Measurements from ENCODE around the gene JAKMIP1. TPM values are rescaled to one million over a fixed set of nuclear protein-coding genes. Genes with fewer than 3 reads are reported as not detected.

JAKMIP1 gene
- total and polyA plus RNA-seq, 2 of the 13 experiments (the other 11 are each of a cell fraction or from before 2014, with no cell fraction given): not detected

DNA sequence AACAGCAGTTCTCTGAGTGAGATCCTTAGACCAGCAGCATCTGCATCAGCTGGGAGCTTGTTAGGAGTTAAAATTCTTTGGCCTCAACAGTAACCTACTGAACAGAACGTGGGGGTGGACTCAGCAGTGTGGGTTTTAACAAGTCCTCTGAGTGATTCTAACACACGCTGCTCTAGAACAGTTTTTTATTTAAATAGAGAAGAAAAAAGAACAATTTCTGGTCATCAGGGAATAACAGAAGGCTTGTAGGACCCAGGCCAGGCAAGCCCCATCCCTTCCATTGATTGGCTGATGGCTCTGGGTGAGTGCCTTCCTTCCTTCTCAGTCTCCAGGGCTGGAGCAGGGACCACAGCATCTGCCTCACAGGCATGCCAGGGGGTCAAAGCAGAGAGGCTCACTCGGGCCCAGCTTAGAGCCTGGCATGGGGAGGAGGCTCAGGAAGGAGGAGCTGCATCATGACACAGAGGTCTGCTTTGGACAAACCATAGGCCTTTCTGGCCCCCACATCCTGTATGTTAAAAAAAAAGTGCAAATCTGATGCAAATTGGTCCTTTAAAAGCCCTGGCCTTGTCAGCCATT, 56.7 kb downstream of the JAKMIP1 start:
- CTCF ChIA-PET (ENCODE audit: low intra/inter-chr PET ratio, low total read pairs): no interaction called here
- FAIRE-seq: no peak
- POLR2A ChIA-PET: no interaction called here

DNA sequence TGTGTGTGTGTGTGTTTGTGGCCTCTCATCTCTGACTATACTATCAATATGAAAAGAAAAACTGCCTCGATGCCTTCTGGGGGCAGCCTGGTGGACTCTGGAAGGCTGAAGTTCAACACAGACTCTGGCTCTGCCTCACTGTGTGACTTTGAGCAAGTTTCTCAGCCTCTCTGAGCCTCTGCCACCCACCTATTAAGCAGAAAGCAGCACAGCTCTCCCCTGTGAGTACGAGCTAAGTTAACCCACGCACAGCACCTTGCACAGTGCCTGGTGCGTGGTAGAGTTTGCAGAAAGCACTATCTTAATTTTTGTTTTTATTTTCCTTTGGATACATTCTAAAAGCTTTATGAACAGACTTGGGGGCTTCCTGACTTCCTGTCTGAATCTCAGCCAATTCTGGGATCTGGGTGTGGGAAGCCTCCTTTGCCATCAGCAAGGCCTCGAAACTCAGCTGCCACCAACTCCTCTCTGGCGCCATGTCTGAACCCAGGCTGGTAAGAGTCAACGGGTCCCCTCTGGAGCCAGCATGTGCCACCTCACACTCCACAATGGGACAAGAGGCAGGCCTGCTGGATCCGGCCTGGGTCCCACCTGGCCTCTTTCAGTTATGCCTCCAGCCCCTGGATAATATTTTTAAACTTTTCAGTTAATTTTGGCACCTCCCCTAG, 57.3 kb downstream of the JAKMIP1 start:
- H3K4me3 ChIP-seq (replicated peaks in 1 of 3; ENCODE audit: insufficient read depth in 1 of 3, low read depth in 2 of 3, low read length in 3 of 3): no peak overlapping the region
- peaks cover 0 to 4% of the 10 kb centered on the region in 2 experiments; a peak in 1 of 5 replicates for H3K27me3 ChIP-seq (ENCODE audit: control insufficient read depth in 1 of 2, insufficient read depth in 2 of 2, low read length in 2 of 2)
- H3K27ac ChIP-seq (ENCODE audit: extremely low read length, insufficient read depth, low read length): no peak overlapping the region
- H3K36me3 ChIP-seq (replicated peaks in 1 of 2; ENCODE audit: control insufficient read depth in 1 of 2, insufficient read depth in 2 of 2, low read length in 2 of 2): no peaks in the 10 kb centered on the region
- no peak overlapping the region for H2AFZ ChIP-seq (ENCODE audit: low read length)
- H4K20me1 ChIP-seq (ENCODE audit: insufficient read depth, low read length): no peaks in the 10 kb centered on the region
- no peak for ATAC-seq
- no peaks in the 10 kb centered on the region for H3K4me1 ChIP-seq (ENCODE audit: insufficient read depth, low read length)
- TF ChIP-seq ZNF33A (CRISPR knock-in tag; IDR thresholded peaks at IDR 0.05; ENCODE audit: borderline replicate concordance): no peak
- TF ChIP-seq ZNF768 (CRISPR knock-in tag; IDR thresholded peaks at IDR 0.05): peak; percentile 63
- H3K9ac ChIP-seq (ENCODE audit: insufficient read depth, low read depth, low read length): no peak overlapping the region
- no peak overlapping the region for H3K4me2 ChIP-seq (ENCODE audit: low read depth, low read length)
- BruUV-seq (replicated peaks): no TSS peak
- DNase-seq (ENCODE audit: low spot score): no peak
- H3K79me2 ChIP-seq (ENCODE audit: insufficient read depth, low read length): no peaks in the 10 kb centered on the region
- POLR2A ChIA-PET: no interaction called here
- FAIRE-seq: no peak
- in situ Hi-C loops (cut with HindIII; ENCODE audit: extremely low pct_ligation_motif_present, low pct_unique_long_range_greater_than_20kb) (no loop called here), intact Hi-C loops (cut with micrococcal nuclease; ENCODE audit: unreplicated experiment) (no loop called here)
- no peaks in the 10 kb centered on the region for H3K9me3 ChIP-seq (ENCODE audit: low read length)
- WGBS (ENCODE audit: low lambda C conversion rate): 31% methylated on average over 8 of the region's 8 CpGs
- CTCF ChIA-PET (ENCODE audit: low intra/inter-chr PET ratio, low total read pairs): no interaction called here

More for the DNA sequence above, 56.7 kb downstream of the JAKMIP1 start:
- Histone ChIP-seq H3K79me2 (ENCODE audit: insufficient read depth, low read length) (no peaks in the 10 kb centered on the region), H3K36me3 (replicated peaks in 1 of 2; ENCODE audit: control insufficient read depth in 1 of 2, insufficient read depth in 2 of 2, low read length in 2 of 2) (no peaks in the 10 kb centered on the region), H3K4me1 (ENCODE audit: insufficient read depth, low read length) (no peaks in the 10 kb centered on the region), H3K4me2 (ENCODE audit: low read depth, low read length) (no peak overlapping the region), H3K9ac (ENCODE audit: insufficient read depth, low read depth, low read length) (no peak overlapping the region), H3K9me3 (ENCODE audit: low read length) (no peaks in the 10 kb centered on the region), H2AFZ (ENCODE audit: low read length) (no peak overlapping the region), H3K4me3 (replicated peaks in 1 of 3; ENCODE audit: insufficient read depth in 1 of 3, low read depth in 2 of 3, low read length in 3 of 3) (no peak overlapping the region), H4K20me1 (ENCODE audit: insufficient read depth, low read length) (no peaks in the 10 kb centered on the region), H3K27me3 (ENCODE audit: control insufficient read depth in 1 of 2, insufficient read depth in 2 of 2, low read length in 2 of 2) (peaks cover 0 to 6% of the 10 kb centered on the region in 2 experiments; a peak in 2 of 5 replicates), H3K27ac (ENCODE audit: extremely low read length, insufficient read depth, low read length) (no peak overlapping the region)
- WGBS (ENCODE audit: low lambda C conversion rate): 1% methylated on average over 3 of the region's 3 CpGs
- no TSS peak for BruUV-seq (replicated peaks)
- intact Hi-C loops (cut with micrococcal nuclease; ENCODE audit: unreplicated experiment) (no loop called here), in situ Hi-C loops (cut with HindIII; ENCODE audit: extremely low pct_ligation_motif_present, low pct_unique_long_range_greater_than_20kb) (no loop called here)
- ATAC-seq: no peak
- no peak for TF ChIP-seq NFE2L1 (CRISPR knock-in tag; IDR thresholded peaks at IDR 0.05; ENCODE audit: borderline replicate concordance)
- no peak for TF ChIP-seq ZNF670 (CRISPR knock-in tag; IDR thresholded peaks at IDR 0.05; ENCODE audit: borderline replicate concordance)
- DNase-seq (ENCODE audit: low spot score): no peak
